HEK293 (cell line): ENCODE data around the gene SPDYC.

Source experiments
- KLF10 ChIP-seq: fragments of 450-650 bp; IDR thresholded peaks from 2 replicates; pipeline ENCODE4 v1.5.1; 2018; ENCODE audit warnings: missing biosample characterization, mild to moderate bottlenecking, missing genetic modification characterization
- MYNN ChIP-seq: fragments of 450-650 bp; formaldehyde crosslinking; IDR thresholded peaks from 2 replicates; pipeline ENCODE4 v1.5.1; 2016; ENCODE audit warnings: missing biosample characterization, missing genetic modification characterization, borderline replicate concordance
- PRDM2 ChIP-seq: fragments of 450-650 bp; formaldehyde crosslinking; IDR thresholded peaks from 2 replicates; pipeline ENCODE4 v1.5.1; 2016; ENCODE audit warnings: missing biosample characterization, missing genetic modification characterization, borderline replicate concordance
- REPIN1 ChIP-seq: fragments of 450-650 bp; formaldehyde crosslinking; IDR thresholded peaks from 2 replicates; pipeline ENCODE4 v1.5.1; 2017; ENCODE audit warnings: missing biosample characterization, missing genetic modification characterization, low read depth
- TRIM28 ChIP-seq: IDR thresholded peaks from 2 replicates; pipeline ENCODE4 v1.6.1; 2011; ENCODE audit warnings: low read length, control low read depth, borderline replicate concordance
- ZBTB49 ChIP-seq: fragments of 450-650 bp; formaldehyde crosslinking; IDR thresholded peaks from 2 replicates; pipeline ENCODE4 v1.5.1; 2016; ENCODE audit warnings: missing biosample characterization, missing genetic modification characterization, low read depth
- ZBTB7A ChIP-seq: fragments of 450-650 bp; formaldehyde crosslinking; IDR thresholded peaks from 2 replicates; pipeline ENCODE4 v1.5.1; 2016; ENCODE audit warnings: low read depth, missing biosample characterization, missing genetic modification characterization
- ZIC2 ChIP-seq: fragments of 450-650 bp; formaldehyde crosslinking; IDR thresholded peaks from 2 replicates; pipeline ENCODE4 v1.5.1; 2016; ENCODE audit warnings: missing biosample characterization, missing genetic modification characterization
- ZNF114 ChIP-seq: fragments of 450-650 bp; formaldehyde crosslinking; IDR thresholded peaks from 2 replicates; pipeline ENCODE4 v1.5.0; 2017; ENCODE audit warnings: missing biosample characterization, missing genetic modification characterization
- ZNF157 ChIP-seq: fragments of 450-650 bp; formaldehyde crosslinking; IDR thresholded peaks from 2 replicates; pipeline ENCODE4 v1.5.1; 2016; ENCODE audit warnings: missing biosample characterization, missing genetic modification characterization
- ZNF18 ChIP-seq: fragments of 450-650 bp; formaldehyde crosslinking; IDR thresholded peaks from 2 replicates; pipeline ENCODE4 v1.5.1; 2016; ENCODE audit warnings: missing biosample characterization, missing genetic modification characterization
- ZNF2 ChIP-seq: fragments of 450-650 bp; formaldehyde crosslinking; IDR thresholded peaks from 2 replicates; pipeline ENCODE4 v1.5.1; 2016; ENCODE audit warnings: missing biosample characterization, missing genetic modification characterization
- ZNF202 ChIP-seq: fragments of 450-650 bp; formaldehyde crosslinking; IDR thresholded peaks from 2 replicates; pipeline ENCODE4 v1.5.1; 2016; ENCODE audit warnings: missing biosample characterization, missing genetic modification characterization, borderline replicate concordance
- ZNF24 ChIP-seq: fragments of 450-650 bp; formaldehyde crosslinking; IDR thresholded peaks from 2 replicates; pipeline ENCODE4 v1.5.1; 2016; ENCODE audit warnings: missing biosample characterization, missing genetic modification characterization
- ZNF433 ChIP-seq: fragments of 450-650 bp; formaldehyde crosslinking; IDR thresholded peaks from 2 replicates; pipeline ENCODE4 v1.5.1; 2016; ENCODE audit warnings: missing biosample characterization, missing genetic modification characterization, low read depth
- ZNF558 ChIP-seq: fragments of 450-650 bp; formaldehyde crosslinking; IDR thresholded peaks from 2 replicates; pipeline ENCODE4 v1.5.1; 2016; ENCODE audit warnings: missing biosample characterization, missing genetic modification characterization
- ZNF571 ChIP-seq: fragments of 450-650 bp; formaldehyde crosslinking; IDR thresholded peaks from 2 replicates; pipeline ENCODE4 v1.5.0; 2017; ENCODE audit warnings: missing biosample characterization, missing genetic modification characterization
- ZNF621 ChIP-seq: fragments of 450-650 bp; formaldehyde crosslinking; IDR thresholded peaks from 2 replicates; pipeline ENCODE4 v1.5.1; 2017; ENCODE audit warnings: missing biosample characterization, missing genetic modification characterization
- ZNF701 ChIP-seq: fragments of 450-650 bp; formaldehyde crosslinking; IDR thresholded peaks from 2 replicates; pipeline ENCODE4 v1.5.1; 2016; ENCODE audit warnings: missing biosample characterization, missing genetic modification characterization
- ZNF704 ChIP-seq: fragments of 450-650 bp; formaldehyde crosslinking; IDR thresholded peaks from 2 replicates; pipeline ENCODE4 v1.5.1; 2016; ENCODE audit warnings: missing biosample characterization, missing genetic modification characterization
- ZNF785 ChIP-seq: fragments of 450-650 bp; formaldehyde crosslinking; IDR thresholded peaks from 2 replicates; pipeline ENCODE4 v1.5.1; 2016; ENCODE audit warnings: missing biosample characterization, missing genetic modification characterization
- ZNF791 ChIP-seq: fragments of 450-650 bp; formaldehyde crosslinking; IDR thresholded peaks from 2 replicates; pipeline ENCODE4 v1.5.1; 2016; ENCODE audit warnings: missing biosample characterization, missing genetic modification characterization
- TF ChIP-seq, protein P1 (sequence below): fragments of 450-650 bp; IDR thresholded peaks from 2 replicates; pipeline ENCODE4 v1.5.1; 2018; ENCODE audit warnings: missing biosample characterization, missing genetic modification characterization
- TF ChIP-seq, protein P2 (sequence below): fragments of 450-650 bp; formaldehyde crosslinking; IDR thresholded peaks from 2 replicates; pipeline ENCODE4 v1.5.1; 2016; ENCODE audit warnings: missing biosample characterization, missing genetic modification characterization

Gene SPDYC

GRCh38 chr11:65134240-65134951 lies 35.6 kb upstream of the SPDYC start, which contains the start of gene SYVN1 (continued):
- TF ChIP-seq, protein P1, sequence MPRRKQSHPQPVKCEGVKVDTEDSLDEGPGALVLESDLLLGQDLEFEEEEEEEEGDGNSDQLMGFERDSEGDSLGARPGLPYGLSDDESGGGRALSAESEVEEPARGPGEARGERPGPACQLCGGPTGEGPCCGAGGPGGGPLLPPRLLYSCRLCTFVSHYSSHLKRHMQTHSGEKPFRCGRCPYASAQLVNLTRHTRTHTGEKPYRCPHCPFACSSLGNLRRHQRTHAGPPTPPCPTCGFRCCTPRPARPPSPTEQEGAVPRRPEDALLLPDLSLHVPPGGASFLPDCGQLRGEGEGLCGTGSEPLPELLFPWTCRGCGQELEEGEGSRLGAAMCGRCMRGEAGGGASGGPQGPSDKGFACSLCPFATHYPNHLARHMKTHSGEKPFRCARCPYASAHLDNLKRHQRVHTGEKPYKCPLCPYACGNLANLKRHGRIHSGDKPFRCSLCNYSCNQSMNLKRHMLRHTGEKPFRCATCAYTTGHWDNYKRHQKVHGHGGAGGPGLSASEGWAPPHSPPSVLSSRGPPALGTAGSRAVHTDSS (tag by site-specific recombination): no peak
- no peak for TF ChIP-seq ZNF571 (tag by site-specific recombination)
- TF ChIP-seq ZNF558 (tag by site-specific recombination): no peak
- no peak for TF ChIP-seq ZNF202 (tag by site-specific recombination)
- TF ChIP-seq, protein P2, sequence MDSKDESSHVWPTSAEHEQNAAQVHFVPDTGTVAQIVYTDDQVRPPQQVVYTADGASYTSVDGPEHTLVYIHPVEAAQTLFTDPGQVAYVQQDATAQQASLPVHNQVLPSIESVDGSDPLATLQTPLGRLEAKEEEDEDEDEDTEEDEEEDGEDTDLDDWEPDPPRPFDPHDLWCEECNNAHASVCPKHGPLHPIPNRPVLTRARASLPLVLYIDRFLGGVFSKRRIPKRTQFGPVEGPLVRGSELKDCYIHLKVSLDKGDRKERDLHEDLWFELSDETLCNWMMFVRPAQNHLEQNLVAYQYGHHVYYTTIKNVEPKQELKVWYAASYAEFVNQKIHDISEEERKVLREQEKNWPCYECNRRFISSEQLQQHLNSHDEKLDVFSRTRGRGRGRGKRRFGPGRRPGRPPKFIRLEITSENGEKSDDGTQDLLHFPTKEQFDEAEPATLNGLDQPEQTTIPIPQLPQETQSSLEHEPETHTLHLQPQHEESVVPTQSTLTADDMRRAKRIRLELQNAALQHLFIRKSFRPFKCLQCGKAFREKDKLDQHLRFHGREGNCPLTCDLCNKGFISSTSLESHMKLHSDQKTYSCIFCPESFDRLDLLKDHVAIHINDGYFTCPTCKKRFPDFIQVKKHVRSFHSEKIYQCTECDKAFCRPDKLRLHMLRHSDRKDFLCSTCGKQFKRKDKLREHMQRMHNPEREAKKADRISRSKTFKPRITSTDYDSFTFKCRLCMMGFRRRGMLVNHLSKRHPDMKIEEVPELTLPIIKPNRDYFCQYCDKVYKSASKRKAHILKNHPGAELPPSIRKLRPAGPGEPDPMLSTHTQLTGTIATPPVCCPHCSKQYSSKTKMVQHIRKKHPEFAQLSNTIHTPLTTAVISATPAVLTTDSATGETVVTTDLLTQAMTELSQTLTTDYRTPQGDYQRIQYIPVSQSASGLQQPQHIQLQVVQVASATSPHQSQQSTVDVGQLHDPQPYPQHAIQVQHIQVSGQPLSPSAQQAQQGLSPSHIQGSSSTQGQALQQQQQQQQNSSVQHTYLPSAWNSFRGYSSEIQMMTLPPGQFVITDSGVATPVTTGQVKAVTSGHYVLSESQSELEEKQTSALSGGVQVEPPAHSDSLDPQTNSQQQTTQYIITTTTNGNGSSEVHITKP: peak; percentile 100
- TF ChIP-seq ZNF157 (tag by site-specific recombination): no peak
- no peak for TF ChIP-seq ZNF433 (tag by site-specific recombination)
- peak; percentile 61 for TF ChIP-seq ZBTB7A
- no peak for TF ChIP-seq ZNF621 (tag by site-specific recombination)
- TF ChIP-seq ZNF785 (tag by site-specific recombination): no peak
- TF ChIP-seq MYNN (tag by site-specific recombination): no peak
- TF ChIP-seq ZIC2 (tag by site-specific recombination): peak; percentile 55
- no peak for TF ChIP-seq ZNF701 (tag by site-specific recombination)
- no peak for TF ChIP-seq REPIN1 (tag by site-specific recombination)
- 0 out of 2 replicates have a peak, but pooled peaks have one; percentile 13 for TF ChIP-seq ZNF18
- no peak for TF ChIP-seq TRIM28
- no peak for TF ChIP-seq ZNF791
- TF ChIP-seq ZBTB49: no peak
- peak; percentile 70 for TF ChIP-seq ZNF24 (tag by site-specific recombination)
- peak; percentile 23; the same call in 1 of the 2 replicates for TF ChIP-seq KLF10
- no peak for TF ChIP-seq ZNF114
- no peak for TF ChIP-seq ZNF704 (tag by site-specific recombination)
- peak; percentile 76; the same call in 1 of the 2 replicates for TF ChIP-seq ZNF2 (tag by site-specific recombination)
- TF ChIP-seq PRDM2 (tag by site-specific recombination): no peak
